ENCODE data around the gene MIER1. TPM values are rescaled to one million over a fixed set of nuclear protein-coding genes. Genes with fewer than 3 reads are reported as not detected.

MIER1 gene
- total RNA-seq, 1 experiment from 2014 or later = 28.7 TPM

DNA sequence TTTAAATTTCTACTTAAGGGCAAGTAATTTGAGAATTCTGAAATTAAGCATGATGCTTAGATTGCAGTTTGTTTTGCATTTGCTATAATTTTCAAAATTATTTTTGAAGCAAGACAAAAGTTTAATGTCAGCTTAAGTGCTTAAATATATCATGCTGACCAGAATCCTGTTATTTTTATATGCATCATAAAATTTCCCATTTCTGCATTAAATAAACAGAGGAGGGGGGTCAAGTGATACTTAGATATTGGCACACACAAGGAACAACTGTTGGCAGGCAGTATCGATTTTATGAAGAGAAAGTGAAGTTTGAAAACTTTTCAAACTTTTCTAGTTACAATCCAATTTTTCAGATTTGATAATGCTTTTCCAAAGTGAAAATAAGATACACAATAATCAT lies 61.0 kb downstream of the MIER1 start (continued):
- TF ChIP-seq, protein P1, sequence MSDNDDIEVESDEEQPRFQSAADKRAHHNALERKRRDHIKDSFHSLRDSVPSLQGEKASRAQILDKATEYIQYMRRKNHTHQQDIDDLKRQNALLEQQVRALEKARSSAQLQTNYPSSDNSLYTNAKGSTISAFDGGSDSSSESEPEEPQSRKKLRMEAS (IDR thresholded peaks at IDR 0.05) = no peak
- no peak for TF ChIP-seq RAD21 (IDR thresholded peaks at IDR 0.05; ENCODE audit: low read depth)
- TF ChIP-seq POLR2A (IDR thresholded peaks at IDR 0.05; ENCODE audit: borderline replicate concordance, extremely low read depth, insufficient read depth, insufficient read length) = no peak
- no peak for TF ChIP-seq ZFX (IDR thresholded peaks at IDR 0.05)
- TF ChIP-seq SRF (IDR thresholded peaks at IDR 0.05; ENCODE audit: low read depth) = no peak
- TF ChIP-seq POLR2AphosphoS5 (IDR thresholded peaks at IDR 0.05; ENCODE audit: low read depth, low read length) = no peak
- TF ChIP-seq, protein P2, sequence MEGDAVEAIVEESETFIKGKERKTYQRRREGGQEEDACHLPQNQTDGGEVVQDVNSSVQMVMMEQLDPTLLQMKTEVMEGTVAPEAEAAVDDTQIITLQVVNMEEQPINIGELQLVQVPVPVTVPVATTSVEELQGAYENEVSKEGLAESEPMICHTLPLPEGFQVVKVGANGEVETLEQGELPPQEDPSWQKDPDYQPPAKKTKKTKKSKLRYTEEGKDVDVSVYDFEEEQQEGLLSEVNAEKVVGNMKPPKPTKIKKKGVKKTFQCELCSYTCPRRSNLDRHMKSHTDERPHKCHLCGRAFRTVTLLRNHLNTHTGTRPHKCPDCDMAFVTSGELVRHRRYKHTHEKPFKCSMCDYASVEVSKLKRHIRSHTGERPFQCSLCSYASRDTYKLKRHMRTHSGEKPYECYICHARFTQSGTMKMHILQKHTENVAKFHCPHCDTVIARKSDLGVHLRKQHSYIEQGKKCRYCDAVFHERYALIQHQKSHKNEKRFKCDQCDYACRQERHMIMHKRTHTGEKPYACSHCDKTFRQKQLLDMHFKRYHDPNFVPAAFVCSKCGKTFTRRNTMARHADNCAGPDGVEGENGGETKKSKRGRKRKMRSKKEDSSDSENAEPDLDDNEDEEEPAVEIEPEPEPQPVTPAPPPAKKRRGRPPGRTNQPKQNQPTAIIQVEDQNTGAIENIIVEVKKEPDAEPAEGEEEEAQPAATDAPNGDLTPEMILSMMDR (IDR thresholded peaks at IDR 0.05 in 2 of 3, conservative IDR thresholded peaks at IDR 0.05 in 1 of 3; ENCODE audit: borderline replicate concordance in 1 of 3, insufficient read depth in 1 of 3, low read depth in 2 of 3, low read length in 2 of 3) = no peak
- TF ChIP-seq EGR1 (IDR thresholded peaks at IDR 0.05; ENCODE audit: low read depth) = no peak
- no peak for TF ChIP-seq CEBPB (IDR thresholded peaks at IDR 0.05; ENCODE audit: low read depth)

DNA sequence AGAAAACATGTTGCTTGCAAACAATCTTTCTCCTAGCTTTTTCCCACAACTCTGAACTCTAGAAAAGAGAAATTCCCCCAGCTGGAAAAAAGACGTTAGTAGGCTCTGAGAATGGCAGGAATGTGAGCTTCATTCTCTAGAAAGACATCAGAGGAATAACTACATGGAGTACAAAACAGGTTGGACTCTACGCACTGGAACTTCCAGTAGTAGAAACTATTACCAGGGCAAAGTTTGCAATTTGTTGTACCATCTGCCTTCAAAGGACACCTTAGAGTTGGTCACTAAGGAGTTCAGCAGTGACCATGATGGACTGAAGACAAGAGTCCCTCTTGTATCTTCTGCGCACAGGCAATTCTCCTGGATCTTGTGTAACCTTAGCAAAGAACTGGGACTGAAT lies 68.3 kb downstream of the MIER1 start:
- intact Hi-C loops (cut with micrococcal nuclease) = loop anchor here (10.0 kb wide), 1 partner anchor 512 kb away; no protein-coding TSS in a partner anchor
- CTCF ChIA-PET = interaction anchor here (1.1 to 1.5 kb wide), 2 partner anchors 156 to 219 kb away, joined by 3 read pairs; no protein-coding TSS in a partner anchor

More for the DNA sequence above, 68.3 kb downstream of the MIER1 start:
- Histone ChIP-seq H4K20me1 (ENCODE audit: insufficient read depth) (no peaks in the 10 kb centered on the region), H3K79me2 (ENCODE audit: insufficient read depth, low read length) (no peaks in the 10 kb centered on the region), H3K4me2 (ENCODE audit: low read length) (no peak overlapping the region), H3K27ac (ENCODE audit: low read depth, low read length) (no peak overlapping the region), H3K4me3 (replicated peaks in 1 of 2; ENCODE audit: low read depth in 1 of 2, low read length in 2 of 2) (no peak overlapping the region), H2AFZ (ENCODE audit: low read depth, low read length, poor library complexity, severe bottlenecking) (no peak overlapping the region), H3K4me1 (ENCODE audit: control insufficient read depth in 1 of 2, insufficient read depth in 2 of 2, low read length in 2 of 2) (no peaks in the 10 kb centered on the region), H3K9me3 (ENCODE audit: control insufficient read depth in 1 of 2, insufficient read depth in 1 of 2, low read depth in 1 of 2, low read length in 2 of 2) (no peaks in the 10 kb centered on the region), H3K36me3 (ENCODE audit: control insufficient read depth in 1 of 2, insufficient read depth in 2 of 2, low read length in 2 of 2) (no peaks in the 10 kb centered on the region; a peak in 1 of 4 replicates), H3K9me2 (ENCODE audit: insufficient read depth) (no peaks in the 10 kb centered on the region), H3K9ac (ENCODE audit: low read length) (no peak overlapping the region), H3K27me3 (ENCODE audit: insufficient read depth, low read length) (no peaks in the 10 kb centered on the region)
- BruUV-seq (replicated peaks) = no TSS peak
- RAD21 ChIA-PET (ENCODE audit: low non-redundant PET in 1 of 2, low total read pairs in 2 of 2, uncharacterized antibody in 2 of 2, unreplicated experiment in 2 of 2) = interaction anchor here in 1 of 2 experiments (1.2 kb wide), 1 partner anchor 156 kb away, joined by 3 read pairs; no protein-coding TSS in a partner anchor
- TF ChIP-seq SIN3A (IDR thresholded peaks at IDR 0.05; ENCODE audit: low read depth) = no peak
- no peak for TF ChIP-seq TCF7L2 (IDR thresholded peaks at IDR 0.05; ENCODE audit: borderline replicate concordance, extremely low read depth, insufficient read depth, insufficient read length)
- no peak for TF ChIP-seq ELF1 (IDR thresholded peaks at IDR 0.05; ENCODE audit: borderline replicate concordance, low read depth)
- no peak for TF ChIP-seq CEBPB (IDR thresholded peaks at IDR 0.05; ENCODE audit: low read depth)
- no peak for TF ChIP-seq SRF (IDR thresholded peaks at IDR 0.05; ENCODE audit: low read depth)
- TF ChIP-seq POLR2AphosphoS5 (IDR thresholded peaks at IDR 0.05; ENCODE audit: low read depth, low read length) = no peak
- no peak for TF ChIP-seq YY1 (IDR thresholded peaks at IDR 0.05; ENCODE audit: extremely low read depth, insufficient replicate concordance, low read depth, low read length)
- TF ChIP-seq, protein P3, sequence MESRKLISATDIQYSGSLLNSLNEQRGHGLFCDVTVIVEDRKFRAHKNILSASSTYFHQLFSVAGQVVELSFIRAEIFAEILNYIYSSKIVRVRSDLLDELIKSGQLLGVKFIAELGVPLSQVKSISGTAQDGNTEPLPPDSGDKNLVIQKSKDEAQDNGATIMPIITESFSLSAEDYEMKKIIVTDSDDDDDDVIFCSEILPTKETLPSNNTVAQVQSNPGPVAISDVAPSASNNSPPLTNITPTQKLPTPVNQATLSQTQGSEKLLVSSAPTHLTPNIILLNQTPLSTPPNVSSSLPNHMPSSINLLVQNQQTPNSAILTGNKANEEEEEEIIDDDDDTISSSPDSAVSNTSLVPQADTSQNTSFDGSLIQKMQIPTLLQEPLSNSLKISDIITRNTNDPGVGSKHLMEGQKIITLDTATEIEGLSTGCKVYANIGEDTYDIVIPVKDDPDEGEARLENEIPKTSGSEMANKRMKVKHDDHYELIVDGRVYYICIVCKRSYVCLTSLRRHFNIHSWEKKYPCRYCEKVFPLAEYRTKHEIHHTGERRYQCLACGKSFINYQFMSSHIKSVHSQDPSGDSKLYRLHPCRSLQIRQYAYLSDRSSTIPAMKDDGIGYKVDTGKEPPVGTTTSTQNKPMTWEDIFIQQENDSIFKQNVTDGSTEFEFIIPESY (IDR thresholded peaks at IDR 0.05; ENCODE audit: extremely low read depth, insufficient replicate concordance, low read length) = no peak
- TF ChIP-seq, protein P1 (IDR thresholded peaks at IDR 0.05) = no peak
- TF ChIP-seq JUND (IDR thresholded peaks at IDR 0.05) = no peak
- TF ChIP-seq ZFX (IDR thresholded peaks at IDR 0.05) = no peak
- TF ChIP-seq, protein P4, sequence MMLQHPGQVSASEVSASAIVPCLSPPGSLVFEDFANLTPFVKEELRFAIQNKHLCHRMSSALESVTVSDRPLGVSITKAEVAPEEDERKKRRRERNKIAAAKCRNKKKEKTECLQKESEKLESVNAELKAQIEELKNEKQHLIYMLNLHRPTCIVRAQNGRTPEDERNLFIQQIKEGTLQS (IDR thresholded peaks at IDR 0.05) = no peak
- no peak for TF ChIP-seq EZH2 (IDR thresholded peaks at IDR 0.05)
- TF ChIP-seq, protein P2 (IDR thresholded peaks at IDR 0.05 in 2 of 3, conservative IDR thresholded peaks at IDR 0.05 in 1 of 3; ENCODE audit: borderline replicate concordance in 1 of 3, insufficient read depth in 1 of 3, low read depth in 2 of 3, low read length in 2 of 3) = no peak
- POLR2A ChIA-PET = no interaction called here
- ATAC-seq (no peak), DNase-seq (ENCODE audit: low read depth, low spot score) (no peak)
